H9 (cell line): ENCODE measurements around the gene NHS. TPM values are rescaled to one million over a fixed set of nuclear protein-coding genes. Genes with fewer than 3 reads are reported as not detected.

Source experiments
- DNase-seq: peaks from one replicate; pipeline ENCODE4 v3.0.0-alpha.2; 2017
- H2AFZ ChIP-seq: one replicate; pipeline ENCODE4 v1.6.1; 2013; ENCODE audit warnings: mild to moderate bottlenecking, low read length, control low read depth, moderate library complexity
- H2AK5ac ChIP-seq: 2 replicates; pipeline ENCODE4 v1.6.1; 2013; ENCODE audit warnings: low read length, control low read depth, mixed read lengths; ENCODE audit not compliant: insufficient read length
- H2BK120ac ChIP-seq: one replicate; pipeline ENCODE4 v1.6.1; 2013; ENCODE audit warnings: low read depth, mild to moderate bottlenecking, low read length, control low read depth, inconsistent platforms; ENCODE audit not compliant: poor library complexity, severe bottlenecking
- H2BK12ac ChIP-seq: 2 replicates; pipeline ENCODE4 v1.6.1; 2013; ENCODE audit warnings: low read length, control low read depth, mixed read lengths, low read depth; ENCODE audit not compliant: insufficient read length
- H2BK15ac ChIP-seq: 2 replicates; pipeline ENCODE4 v1.6.1; 2013; ENCODE audit warnings: low read depth, low read length, control low read depth
- H2BK20ac ChIP-seq: one replicate; pipeline ENCODE4 v1.6.1; 2013; ENCODE audit warnings: low read depth, mild to moderate bottlenecking, low read length, control low read depth, inconsistent platforms; ENCODE audit not compliant: poor library complexity, severe bottlenecking
- H2BK5ac ChIP-seq: 2 replicates; pipeline ENCODE4 v1.6.1; 2013; ENCODE audit warnings: low read length, control low read depth, mixed read lengths; ENCODE audit not compliant: insufficient read length
- H3K14ac ChIP-seq: 2 replicates; pipeline ENCODE4 v1.6.1; 2013; ENCODE audit warnings: low read length, control low read depth; ENCODE audit not compliant: insufficient read depth
- H3K18ac ChIP-seq: 2 replicates; pipeline ENCODE4 v1.6.1; 2013; ENCODE audit warnings: low read depth, mild to moderate bottlenecking, mixed read lengths, low read length, control low read depth; ENCODE audit not compliant: insufficient read length
- H3K23ac ChIP-seq: 2 replicates; pipeline ENCODE4 v1.6.1; 2013; ENCODE audit warnings: low read length, control low read depth, mixed read lengths, low read depth; ENCODE audit not compliant: insufficient read length
- H3K23me2 ChIP-seq: 2 replicates; pipeline ENCODE4 v1.6.1; 2013; ENCODE audit warnings: low read depth, mild to moderate bottlenecking, mixed read lengths, low read length, control low read depth; ENCODE audit not compliant: insufficient read length, poor library complexity, severe bottlenecking
- H3K27ac ChIP-seq: 2 replicates; pipeline ENCODE4 v1.5.1; 2013; ENCODE audit warnings: low read length, control low read depth, mixed read lengths, low read depth; ENCODE audit not compliant: insufficient read length
- H3K27me3 ChIP-seq: 2 replicates; pipeline ENCODE4 v1.6.1; 2013; ENCODE audit warnings: low read length, control low read depth, inconsistent platforms; ENCODE audit not compliant: insufficient read depth
- H3K4ac ChIP-seq: 2 replicates; pipeline ENCODE4 v1.6.1; 2013; ENCODE audit warnings: low read depth, mild to moderate bottlenecking, control low read depth, inconsistent platforms, low read length, moderate library complexity
- H3K4me1 ChIP-seq: 2 replicates; pipeline ENCODE4 v1.6.1; 2013; ENCODE audit warnings: low read length, control low read depth, inconsistent platforms; ENCODE audit not compliant: insufficient read depth
- H3K4me2 ChIP-seq: 2 replicates; pipeline ENCODE4 v1.6.1; 2013; ENCODE audit warnings: low read length, control low read depth, mixed read lengths; ENCODE audit not compliant: insufficient read length, insufficient read depth
- H3K56ac ChIP-seq: 2 replicates; pipeline ENCODE4 v1.6.1; 2013; ENCODE audit warnings: low read depth, mild to moderate bottlenecking, mixed read lengths, low read length, control low read depth; ENCODE audit not compliant: insufficient read length
- H3K79me1 ChIP-seq: 2 replicates; pipeline ENCODE4 v1.6.1; 2013; ENCODE audit warnings: low read depth, mild to moderate bottlenecking, moderate library complexity, low read length, control low read depth, inconsistent platforms; ENCODE audit not compliant: insufficient read depth, poor library complexity, severe bottlenecking
- H3K79me2 ChIP-seq: 2 replicates; pipeline ENCODE4 v1.6.1; 2013; ENCODE audit warnings: low read length, control low read depth, inconsistent platforms; ENCODE audit not compliant: insufficient read depth
- H3K9ac ChIP-seq: 2 replicates; pipeline ENCODE4 v1.6.1; 2013; ENCODE audit warnings: low read length, control low read depth, mixed read lengths; ENCODE audit not compliant: insufficient read length; ENCODE audit errors: extremely low read depth
- H3K9me3 ChIP-seq: one replicate; pipeline ENCODE4 v1.6.1; 2013; ENCODE audit warnings: low read depth, low read length, inconsistent platforms; ENCODE audit not compliant: control insufficient read depth
- H3T11ph ChIP-seq: one replicate; pipeline ENCODE4 v1.6.1; 2013; ENCODE audit warnings: mild to moderate bottlenecking, low read length, control low read depth, inconsistent platforms
- H4K20me1 ChIP-seq: one replicate; pipeline ENCODE4 v1.6.1; 2013; ENCODE audit not compliant: control insufficient read depth, insufficient read length, insufficient read depth
- H4K5ac ChIP-seq: 2 replicates; pipeline ENCODE4 v1.6.1; 2013; ENCODE audit warnings: low read depth, mild to moderate bottlenecking, mixed read lengths, low read length, control low read depth; ENCODE audit not compliant: insufficient read length
- H4K8ac ChIP-seq: replicated peaks from 2 replicates; pipeline ENCODE4 v1.6.1; 2013; ENCODE audit warnings: low read length, control low read depth, mixed read lengths, low read depth; ENCODE audit not compliant: insufficient read length
- H4K91ac ChIP-seq: 2 replicates; pipeline ENCODE4 v1.6.1; 2013; ENCODE audit warnings: low read depth, mild to moderate bottlenecking, moderate library complexity, mixed read lengths, low read length, control low read depth; ENCODE audit not compliant: insufficient read length
- H3K27ac Mint-ChIP-seq, 3 experiments: 2 replicates in 2 of 3; 3 replicates in 1 of 3; pipeline ENCODE4 v1.8.0; 2020 to 2021; ENCODE audit warnings: mixed read lengths in 3 of 3, mild to moderate bottlenecking in 1 of 3, moderate library complexity in 1 of 3
- H3K27me3 Mint-ChIP-seq: 2 replicates; pipeline ENCODE4 v1.8.0; 2021; ENCODE audit warnings: low read depth, mild to moderate bottlenecking, moderate library complexity, mixed read lengths
- H3K36me3 Mint-ChIP-seq, 3 experiments: 2 replicates in 2 of 3; 3 replicates in 1 of 3; pipeline ENCODE4 v1.8.0; 2020 to 2021; ENCODE audit warnings: low read depth in 3 of 3, mixed read lengths in 3 of 3; ENCODE audit not compliant: insufficient read depth in 1 of 3
- H3K4me1 Mint-ChIP-seq, 2 experiments: 2 replicates each; pipeline ENCODE4 v1.8.0; 2020; ENCODE audit warnings: mixed read lengths in 2 of 2
- H3K4me3 Mint-ChIP-seq, 2 experiments: 2 replicates in 1 of 2; 3 replicates in 1 of 2; pipeline ENCODE4 v1.8.0; 2020 to 2021; ENCODE audit warnings: mild to moderate bottlenecking in 2 of 2, mixed read lengths in 2 of 2, moderate library complexity in 1 of 2
- H3K9me3 Mint-ChIP-seq, 2 experiments: 2 replicates in 1 of 2; 3 replicates in 1 of 2; pipeline ENCODE4 v1.8.0; 2020; ENCODE audit warnings: mild to moderate bottlenecking in 2 of 2, mixed read lengths in 2 of 2, moderate library complexity in 1 of 2
- WGBS: extraction: QIAGEN DNeasy Blood & Tissue Kit; methylation state at CpG from one replicate; pipeline ENCODE4 v1.1.7; 2013; ENCODE audit warnings: missing lambda C conversion rate, low lambda C conversion rate, mixed read lengths; ENCODE audit not compliant: insufficient read length; ENCODE audit errors: extremely low coverage; 5-methylcytosine and 5-hydroxymethylcytosine counted together
- long read RNA-seq: library from polyadenylated mRNA; unstranded; transcript quantifications from one replicate; pipeline ENCODE4 v2.0.0, GENCODE V29; 2020
- total RNA-seq: library from RNA; stranded (reverse); gene quantifications from 2 replicates; pipeline ENCODE4 v1.2.1, GENCODE V29; 2021
- TF ChIP-seq, protein P1 (sequence below): fragments of 200-600 bp; sonication (generic); conservative IDR thresholded peaks from 3 replicates; pipeline ENCODE4 v1.8.0; 2021; ENCODE audit warnings: antibody characterized with exemption, mild to moderate bottlenecking

Gene NHS
- 8.0 and 8.7 TPM in 2 replicates for total RNA-seq
- long read RNA-seq, partial matches to known transcripts: 9 of 12 reads
- long read RNA-seq, other reads (novel, unspliced or antisense): 3 of 12 reads

DNA sequence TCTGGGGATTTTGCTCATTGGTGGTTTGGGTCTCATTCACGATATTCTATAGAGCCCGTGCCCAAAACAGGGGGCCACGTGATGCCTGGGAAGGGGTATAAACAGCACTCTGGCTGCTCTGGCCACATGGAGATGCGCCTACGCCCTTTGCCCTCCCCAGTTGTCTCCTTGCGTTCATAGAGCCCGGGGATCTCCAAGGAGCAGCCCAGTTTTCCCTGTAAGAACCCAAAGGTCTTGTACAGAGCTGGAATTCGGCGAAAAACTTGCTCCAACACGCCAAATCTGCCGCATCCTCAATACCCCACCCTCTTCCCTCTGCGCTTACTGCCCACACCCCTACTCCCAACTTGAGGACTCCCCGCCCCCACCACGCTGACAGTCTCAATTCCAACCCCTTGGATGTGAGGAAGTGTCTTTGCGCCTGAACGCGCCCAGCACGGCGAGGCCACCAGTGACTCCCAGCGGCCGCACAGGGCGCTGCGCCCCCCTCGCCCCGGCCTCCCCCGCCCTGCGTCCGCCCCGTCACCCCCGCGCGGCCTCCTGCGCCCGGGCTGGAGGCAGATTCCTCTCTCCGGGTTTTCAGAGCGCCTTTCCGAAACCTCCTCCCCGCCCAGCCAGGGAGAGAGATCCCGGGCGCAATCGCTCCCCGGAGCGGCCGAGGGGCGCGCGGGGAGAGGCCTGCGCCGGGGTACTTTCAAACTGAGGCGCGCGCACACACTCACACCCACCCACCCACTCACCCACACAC lies at the start of gene NHS:
Gene NHS (plus strand): TSS at position 582 of the 748 bp plus-strand sequence. CDS start 558 bp downstream, outside the sequence.
- no peak within 1 kb of the TSS for H2AFZ ChIP-seq
- peak within 1 kb of the TSS; percentile 43; the same call in 1 of the 2 replicates for H3K14ac ChIP-seq
- H3K4me1 Mint-ChIP-seq: peaks cover 36 to 43% of the 10 kb centered on the region in 2 experiments
- H3K9me3 ChIP-seq: no peaks in the 10 kb centered on the region
- H2BK15ac ChIP-seq: no peak within 1 kb of the TSS
- peak within 1 kb of the TSS; percentile 75 for H3K4me2 ChIP-seq
- H4K91ac ChIP-seq: no peak within 1 kb of the TSS
- H3K23ac ChIP-seq: no peak within 1 kb of the TSS
- H3K27me3 ChIP-seq: peaks cover 14% of the 10 kb centered on the region; the same call in 1 of the 2 replicates
- no peak within 1 kb of the TSS for H4K5ac ChIP-seq
- no peaks in the 10 kb centered on the region for H3K4me1 ChIP-seq
- H3T11ph ChIP-seq: no peak within 1 kb of the TSS
- no peak within 1 kb of the TSS for H2AK5ac ChIP-seq
- H3K27ac Mint-ChIP-seq: no peak within 1 kb of the TSS
- no peaks in the 10 kb centered on the region; a peak in 1 of 7 replicates for H3K36me3 Mint-ChIP-seq
- H2BK20ac ChIP-seq: no peak within 1 kb of the TSS
- no peak within 1 kb of the TSS for H4K8ac ChIP-seq
- no peak within 1 kb of the TSS for H2BK5ac ChIP-seq
- H3K9me3 Mint-ChIP-seq: peaks cover 0 to 6% of the 10 kb centered on the region in 2 experiments; a peak in 3 of 5 replicates
- peaks cover 26% of the 10 kb centered on the region for H3K23me2 ChIP-seq
- H3K9ac ChIP-seq: no peak within 1 kb of the TSS
- peaks cover 58% of the 10 kb centered on the region for H3K27me3 Mint-ChIP-seq
- no peaks in the 10 kb centered on the region for H4K20me1 ChIP-seq
- H2BK12ac ChIP-seq: no peak within 1 kb of the TSS
- H3K4me3 Mint-ChIP-seq: peak within 1 kb of the TSS; percentile 77 to 92
- H3K79me2 ChIP-seq: no peaks in the 10 kb centered on the region
- no peak within 1 kb of the TSS for H3K27ac ChIP-seq
- peak; percentile 87 for DNase-seq
- H2BK120ac ChIP-seq: no peak within 1 kb of the TSS
- TF ChIP-seq, protein P1, sequence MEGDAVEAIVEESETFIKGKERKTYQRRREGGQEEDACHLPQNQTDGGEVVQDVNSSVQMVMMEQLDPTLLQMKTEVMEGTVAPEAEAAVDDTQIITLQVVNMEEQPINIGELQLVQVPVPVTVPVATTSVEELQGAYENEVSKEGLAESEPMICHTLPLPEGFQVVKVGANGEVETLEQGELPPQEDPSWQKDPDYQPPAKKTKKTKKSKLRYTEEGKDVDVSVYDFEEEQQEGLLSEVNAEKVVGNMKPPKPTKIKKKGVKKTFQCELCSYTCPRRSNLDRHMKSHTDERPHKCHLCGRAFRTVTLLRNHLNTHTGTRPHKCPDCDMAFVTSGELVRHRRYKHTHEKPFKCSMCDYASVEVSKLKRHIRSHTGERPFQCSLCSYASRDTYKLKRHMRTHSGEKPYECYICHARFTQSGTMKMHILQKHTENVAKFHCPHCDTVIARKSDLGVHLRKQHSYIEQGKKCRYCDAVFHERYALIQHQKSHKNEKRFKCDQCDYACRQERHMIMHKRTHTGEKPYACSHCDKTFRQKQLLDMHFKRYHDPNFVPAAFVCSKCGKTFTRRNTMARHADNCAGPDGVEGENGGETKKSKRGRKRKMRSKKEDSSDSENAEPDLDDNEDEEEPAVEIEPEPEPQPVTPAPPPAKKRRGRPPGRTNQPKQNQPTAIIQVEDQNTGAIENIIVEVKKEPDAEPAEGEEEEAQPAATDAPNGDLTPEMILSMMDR: peak; percentile 85
- H3K18ac ChIP-seq: no peak within 1 kb of the TSS
- no peaks in the 10 kb centered on the region for H3K79me1 ChIP-seq
- H3K56ac ChIP-seq: no peak within 1 kb of the TSS
- H3K4ac ChIP-seq: no peak within 1 kb of the TSS
- whole genome bisulfite sequencing: no CpG with 5 or more reads among the region's 52 CpGs
